Left renal cortex interstitium (tissue), 4 donors: ENCODE results near the gene MEIKIN. TPM values are rescaled to one million over a fixed set of nuclear protein-coding genes. Genes with fewer than 3 reads are reported as not detected.

Experiments
- DNase-seq, 4 donors: peaks; one replicate each; pipeline ENCODE4 v3.0.0-alpha.2; 2013; ENCODE audit warnings: low read depth in 4 of 4, low spot score in 2 of 4, missing footprints in 1 of 4
- polyA plus RNA-seq, 4 donors: library from polyadenylated mRNA; unstranded; fragments of 120-200 nt; gene quantifications; one replicate each; pipeline ENCODE4 v1.2.1, GENCODE V29; 2013; ENCODE audit not compliant: insufficient read length in 4 of 4

Gene MEIKIN
- not detected for polyA plus RNA-seq

- DNase-seq, result no peak
These were observed at the start of gene MEIKIN for GRCh38 chr5:131945551-131946168. Gene MEIKIN, minus strand, starts transcription at chr5:131945663. Its CDS starts 158 bp downstream, at chr5:131945505.

GRCh38 chr5:131994533-131995226 lies 49.2 kb upstream of the MEIKIN start:
- no peak for DNase-seq

GRCh38 chr5:131994090-131994489 lies 48.6 kb upstream of the MEIKIN start:
- DNase-seq, result no peak

GRCh38 chr5:131993676-131994075 lies 48.2 kb upstream of the MEIKIN start:
- no peak for DNase-seq

- no peak for DNase-seq
These were observed 46.9 kb upstream of the MEIKIN start for GRCh38 chr5:131992370-131992769.

GRCh38 chr5:131991593-131992324 lies 46.3 kb upstream of the MEIKIN start:
- DNase-seq, result no peak

- no peak for DNase-seq
These were observed 45.3 kb upstream of the MEIKIN start for GRCh38 chr5:131990716-131991115.

- DNase-seq, result no peak
These were observed 43.1 kb upstream of the MEIKIN start for GRCh38 chr5:131988601-131989000.

- no peak for DNase-seq
These were observed 41.8 kb upstream of the MEIKIN start for GRCh38 chr5:131987251-131987650.

- DNase-seq, result no peak
These were observed 40.9 kb upstream of the MEIKIN start for GRCh38 chr5:131986161-131986912.

GRCh38 chr5:131984956-131985665 lies 39.6 kb upstream of the MEIKIN start:
- no peak for DNase-seq

GRCh38 chr5:131983244-131983771 lies 37.8 kb upstream of the MEIKIN start:
- DNase-seq, result peak in 1 of 4 donors; percentile 13

- DNase-seq, result no peak
These were observed 36.1 kb upstream of the MEIKIN start for GRCh38 chr5:131981516-131981915.

GRCh38 chr5:131980696-131981095 lies 35.2 kb upstream of the MEIKIN start:
- no peak for DNase-seq

GRCh38 chr5:131979816-131980215 lies 34.4 kb upstream of the MEIKIN start:
- DNase-seq, result no peak

GRCh38 chr5:131977212-131977604 lies 31.7 kb upstream of the MEIKIN start:
- DNase-seq, result no peak

GRCh38 chr5:131976414-131977211 lies 31.1 kb upstream of the MEIKIN start:
- DNase-seq, result no peak

GRCh38 chr5:131974956-131975726 lies 29.7 kb upstream of the MEIKIN start:
- DNase-seq, result no peak

GRCh38 chr5:131974622-131974955 lies 29.1 kb upstream of the MEIKIN start:
- DNase-seq, result no peak
